ENCODE results near the gene ECHDC3. TPM values are rescaled to one million over a fixed set of nuclear protein-coding genes. Genes with fewer than 3 reads are reported as not detected.

The ECHDC3 gene
- total and polyA plus RNA-seq, 2 of the 8 experiments (the other 6 are each of a cell fraction or from before 2014, with no cell fraction given) = 15.6 to 19.9 TPM

DNA sequence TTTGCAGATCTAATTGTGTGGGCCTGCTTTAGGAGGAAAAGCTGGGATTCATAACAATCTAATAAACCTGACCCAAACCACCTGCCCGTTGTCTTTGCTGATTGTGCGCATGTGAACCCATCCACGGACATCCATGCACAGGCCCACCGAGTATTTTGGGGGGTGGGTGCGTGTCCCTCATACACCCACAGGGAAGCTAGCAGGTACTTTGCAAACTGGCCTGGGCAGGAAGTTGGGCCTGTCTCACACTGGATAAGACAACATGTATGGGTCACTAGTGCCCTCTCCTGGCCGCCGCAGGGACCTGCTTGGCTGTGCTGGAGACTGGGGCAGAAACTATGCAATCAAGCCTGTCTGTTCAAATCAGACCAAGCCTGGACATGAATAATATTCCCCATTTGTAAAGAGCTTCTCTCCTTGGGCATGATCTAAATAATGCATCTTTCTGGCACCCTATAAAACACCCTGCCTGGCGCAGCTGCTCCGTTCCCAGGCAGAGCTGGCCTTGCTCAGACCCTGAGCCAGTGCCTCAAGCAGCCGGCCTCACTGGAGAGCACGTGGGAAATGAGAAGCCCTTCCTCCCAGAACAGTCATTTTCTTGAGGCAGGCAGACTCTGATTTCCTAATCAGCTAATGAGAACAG is 15.8 kb downstream of the ECHDC3 start (continued):
- TF ChIP-seq, protein P1, sequence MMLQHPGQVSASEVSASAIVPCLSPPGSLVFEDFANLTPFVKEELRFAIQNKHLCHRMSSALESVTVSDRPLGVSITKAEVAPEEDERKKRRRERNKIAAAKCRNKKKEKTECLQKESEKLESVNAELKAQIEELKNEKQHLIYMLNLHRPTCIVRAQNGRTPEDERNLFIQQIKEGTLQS (IDR thresholded peaks at IDR 0.05; ENCODE audit: insufficient read depth, low read depth, low read length) = no peak
- TF ChIP-seq RAD21 (IDR thresholded peaks at IDR 0.05 in 1 of 2, conservative IDR thresholded peaks at IDR 0.05 in 1 of 2; ENCODE audit: low read depth in 2 of 2, low read length in 2 of 2) = peak; percentile 97 to 98
- TF ChIP-seq, protein P2, sequence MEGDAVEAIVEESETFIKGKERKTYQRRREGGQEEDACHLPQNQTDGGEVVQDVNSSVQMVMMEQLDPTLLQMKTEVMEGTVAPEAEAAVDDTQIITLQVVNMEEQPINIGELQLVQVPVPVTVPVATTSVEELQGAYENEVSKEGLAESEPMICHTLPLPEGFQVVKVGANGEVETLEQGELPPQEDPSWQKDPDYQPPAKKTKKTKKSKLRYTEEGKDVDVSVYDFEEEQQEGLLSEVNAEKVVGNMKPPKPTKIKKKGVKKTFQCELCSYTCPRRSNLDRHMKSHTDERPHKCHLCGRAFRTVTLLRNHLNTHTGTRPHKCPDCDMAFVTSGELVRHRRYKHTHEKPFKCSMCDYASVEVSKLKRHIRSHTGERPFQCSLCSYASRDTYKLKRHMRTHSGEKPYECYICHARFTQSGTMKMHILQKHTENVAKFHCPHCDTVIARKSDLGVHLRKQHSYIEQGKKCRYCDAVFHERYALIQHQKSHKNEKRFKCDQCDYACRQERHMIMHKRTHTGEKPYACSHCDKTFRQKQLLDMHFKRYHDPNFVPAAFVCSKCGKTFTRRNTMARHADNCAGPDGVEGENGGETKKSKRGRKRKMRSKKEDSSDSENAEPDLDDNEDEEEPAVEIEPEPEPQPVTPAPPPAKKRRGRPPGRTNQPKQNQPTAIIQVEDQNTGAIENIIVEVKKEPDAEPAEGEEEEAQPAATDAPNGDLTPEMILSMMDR (IDR thresholded peaks at IDR 0.05; ENCODE audit: control extremely low read depth in 1 of 3, insufficient read depth in 1 of 3, low read depth in 1 of 3, low read length in 3 of 3) = peak; percentile 92 to 98 (median 93)
- TF ChIP-seq JUND (IDR thresholded peaks at IDR 0.05; ENCODE audit: low read length) = peak; percentile 5; the same call in 1 of the 2 replicates

All from H1 (cell line).